ENCODE results near the gene STAT1.
"Not testable (repeated sequence)": the region's sequence is repeated elsewhere in the genome, so short reads cannot be mapped to it uniquely, and the experiment has no call there.

Gene STAT1

GRCh38 chr2:190997526-190998113 lies 16.4 kb downstream of the STAT1 start:
- Histone ChIP-seq H3K27ac (ENCODE audit: insufficient read depth, low read depth, low read length, poor library complexity, severe bottlenecking) (no peak overlapping the region), H3K27me3 (ENCODE audit: control insufficient read depth, insufficient read depth, low read length, poor library complexity, severe bottlenecking) (no peaks in the 10 kb centered on the region), H3K4me1 (ENCODE audit: control insufficient read depth, insufficient read depth, low read length) (no peaks in the 10 kb centered on the region), H3K36me3 (ENCODE audit: control insufficient read depth, insufficient read depth, low read length) (peaks cover 36% of the 10 kb centered on the region), H3K9me3 (ENCODE audit: control insufficient read depth, low read length) (no peaks in the 10 kb centered on the region), H3K4me3 (ENCODE audit: insufficient read depth, low read depth, low read length) (no peak overlapping the region)
- 91 to 92% methylated on average over 8 of the region's 8 CpGs for WGBS, 2 experiments

- H3K4me1 ChIP-seq (ENCODE audit: control insufficient read depth, insufficient read depth, low read length): no peaks in the 10 kb centered on the region
- H3K9me3 ChIP-seq (ENCODE audit: control insufficient read depth, low read length): no peaks in the 10 kb centered on the region
- no peak overlapping the region for H3K27ac ChIP-seq (ENCODE audit: insufficient read depth, low read depth, low read length, poor library complexity, severe bottlenecking)
- H3K27me3 ChIP-seq (ENCODE audit: control insufficient read depth, insufficient read depth, low read length, poor library complexity, severe bottlenecking): no peaks in the 10 kb centered on the region
- H3K4me3 ChIP-seq (ENCODE audit: insufficient read depth, low read depth, low read length): no peak overlapping the region
- WGBS, 2 experiments: 92 to 95% methylated on average over 5 of the region's 5 CpGs
- peaks cover 38% of the 10 kb centered on the region for H3K36me3 ChIP-seq (ENCODE audit: control insufficient read depth, insufficient read depth, low read length)
Measured at GRCh38 chr2:190996947-190997346, 17.0 kb downstream of the STAT1 start.

- no peak overlapping the region for H3K27ac ChIP-seq (ENCODE audit: insufficient read depth, low read depth, low read length, poor library complexity, severe bottlenecking)
- no peaks in the 10 kb centered on the region for H3K4me1 ChIP-seq (ENCODE audit: control insufficient read depth, insufficient read depth, low read length)
- no peaks in the 10 kb centered on the region for H3K9me3 ChIP-seq (ENCODE audit: control insufficient read depth, low read length)
- H3K27me3 ChIP-seq (ENCODE audit: control insufficient read depth, insufficient read depth, low read length, poor library complexity, severe bottlenecking): no peaks in the 10 kb centered on the region
- H3K4me3 ChIP-seq (ENCODE audit: insufficient read depth, low read depth, low read length): no peak overlapping the region
- WGBS, 2 experiments: 88 to 93% methylated on average over 5 of the region's 5 CpGs
- H3K36me3 ChIP-seq (ENCODE audit: control insufficient read depth, insufficient read depth, low read length): peaks cover 38% of the 10 kb centered on the region
Measured at GRCh38 chr2:190996338-190996946, 17.5 kb downstream of the STAT1 start.

- not testable (repeated sequence) for H3K4me1 ChIP-seq (ENCODE audit: control insufficient read depth, insufficient read depth, low read length); H3K9me3 ChIP-seq (ENCODE audit: control insufficient read depth, low read length); H3K27ac ChIP-seq (ENCODE audit: insufficient read depth, low read depth, low read length, poor library complexity, severe bottlenecking); H3K4me3 ChIP-seq (ENCODE audit: insufficient read depth, low read depth, low read length); H3K27me3 ChIP-seq (ENCODE audit: control insufficient read depth, insufficient read depth, low read length, poor library complexity, severe bottlenecking)
- 89 to 97% methylated on average over 3 of the region's 3 CpGs for WGBS, 2 experiments
- H3K36me3 ChIP-seq (ENCODE audit: control insufficient read depth, insufficient read depth, low read length): peaks cover 36% of the 10 kb centered on the region
Measured at GRCh38 chr2:190995315-190995714, 18.7 kb downstream of the STAT1 start.

GRCh38 chr2:190994148-190994547 lies 19.8 kb downstream of the STAT1 start:
- H3K4me1 ChIP-seq (ENCODE audit: control insufficient read depth, insufficient read depth, low read length): no peaks in the 10 kb centered on the region
- peaks cover 29% of the 10 kb centered on the region for H3K36me3 ChIP-seq (ENCODE audit: control insufficient read depth, insufficient read depth, low read length)
- no peak overlapping the region for H3K4me3 ChIP-seq (ENCODE audit: insufficient read depth, low read depth, low read length)
- H3K9me3 ChIP-seq (ENCODE audit: control insufficient read depth, low read length): no peaks in the 10 kb centered on the region
- no peaks in the 10 kb centered on the region for H3K27me3 ChIP-seq (ENCODE audit: control insufficient read depth, insufficient read depth, low read length, poor library complexity, severe bottlenecking)
- no peak overlapping the region for H3K27ac ChIP-seq (ENCODE audit: insufficient read depth, low read depth, low read length, poor library complexity, severe bottlenecking)
- WGBS, 2 experiments: 94 to 95% methylated on average over 7 of the region's 7 CpGs

GRCh38 chr2:190993292-190993643 lies 20.7 kb downstream of the STAT1 start:
- 94 to 95% methylated on average over 5 to 6 of the region's 6 CpGs for WGBS, 2 experiments
- Histone ChIP-seq H3K4me1 (ENCODE audit: control insufficient read depth, insufficient read depth, low read length) (no peaks in the 10 kb centered on the region), H3K9me3 (ENCODE audit: control insufficient read depth, low read length) (no peaks in the 10 kb centered on the region), H3K36me3 (ENCODE audit: control insufficient read depth, insufficient read depth, low read length) (peaks cover 35% of the 10 kb centered on the region), H3K27ac (ENCODE audit: insufficient read depth, low read depth, low read length, poor library complexity, severe bottlenecking) (no peak overlapping the region), H3K4me3 (ENCODE audit: insufficient read depth, low read depth, low read length) (no peak overlapping the region), H3K27me3 (ENCODE audit: control insufficient read depth, insufficient read depth, low read length, poor library complexity, severe bottlenecking) (no peaks in the 10 kb centered on the region)

- 90 to 95% methylated on average over 6 of the region's 6 CpGs for WGBS, 2 experiments
- H3K36me3 ChIP-seq (ENCODE audit: control insufficient read depth, insufficient read depth, low read length): peaks cover 25% of the 10 kb centered on the region
- H3K27me3 ChIP-seq (ENCODE audit: control insufficient read depth, insufficient read depth, low read length, poor library complexity, severe bottlenecking): no peaks in the 10 kb centered on the region
- H3K9me3 ChIP-seq (ENCODE audit: control insufficient read depth, low read length): no peaks in the 10 kb centered on the region
- H3K4me1 ChIP-seq (ENCODE audit: control insufficient read depth, insufficient read depth, low read length): no peaks in the 10 kb centered on the region
- H3K4me3 ChIP-seq (ENCODE audit: insufficient read depth, low read depth, low read length): no peak overlapping the region
- H3K27ac ChIP-seq (ENCODE audit: insufficient read depth, low read depth, low read length, poor library complexity, severe bottlenecking): no peak overlapping the region
Measured at GRCh38 chr2:190990132-190990531, 23.8 kb downstream of the STAT1 start.

- Histone ChIP-seq H3K9me3 (ENCODE audit: control insufficient read depth, low read length) (no peaks in the 10 kb centered on the region), H3K36me3 (ENCODE audit: control insufficient read depth, insufficient read depth, low read length) (peaks cover 30% of the 10 kb centered on the region), H3K27ac (ENCODE audit: insufficient read depth, low read depth, low read length, poor library complexity, severe bottlenecking) (no peak overlapping the region), H3K27me3 (ENCODE audit: control insufficient read depth, insufficient read depth, low read length, poor library complexity, severe bottlenecking) (no peaks in the 10 kb centered on the region), H3K4me1 (ENCODE audit: control insufficient read depth, insufficient read depth, low read length) (no peaks in the 10 kb centered on the region), H3K4me3 (ENCODE audit: insufficient read depth, low read depth, low read length) (no peak overlapping the region)
- WGBS, 2 experiments: 92 to 100% methylated on average over 3 of the region's 3 CpGs
Measured at GRCh38 chr2:190988910-190989309, 25.1 kb downstream of the STAT1 start.

GRCh38 chr2:190987938-190988337 lies 26.0 kb downstream of the STAT1 start:
- no peaks in the 10 kb centered on the region for H3K4me1 ChIP-seq (ENCODE audit: control insufficient read depth, insufficient read depth, low read length)
- peaks cover 33% of the 10 kb centered on the region for H3K36me3 ChIP-seq (ENCODE audit: control insufficient read depth, insufficient read depth, low read length)
- no peaks in the 10 kb centered on the region for H3K9me3 ChIP-seq (ENCODE audit: control insufficient read depth, low read length)
- 95 to 96% methylated on average over 5 of the region's 5 CpGs for WGBS, 2 experiments
- H3K4me3 ChIP-seq (ENCODE audit: insufficient read depth, low read depth, low read length): no peak overlapping the region
- no peak overlapping the region for H3K27ac ChIP-seq (ENCODE audit: insufficient read depth, low read depth, low read length, poor library complexity, severe bottlenecking)
- H3K27me3 ChIP-seq (ENCODE audit: control insufficient read depth, insufficient read depth, low read length, poor library complexity, severe bottlenecking): no peaks in the 10 kb centered on the region

- peaks cover 32% of the 10 kb centered on the region for H3K36me3 ChIP-seq (ENCODE audit: control insufficient read depth, insufficient read depth, low read length)
- no peaks in the 10 kb centered on the region for H3K4me1 ChIP-seq (ENCODE audit: control insufficient read depth, insufficient read depth, low read length)
- no peak overlapping the region for H3K27ac ChIP-seq (ENCODE audit: insufficient read depth, low read depth, low read length, poor library complexity, severe bottlenecking)
- 94 to 100% methylated on average over 1 of the region's 1 CpG for WGBS, 2 experiments
- H3K4me3 ChIP-seq (ENCODE audit: insufficient read depth, low read depth, low read length): no peak overlapping the region
- H3K9me3 ChIP-seq (ENCODE audit: control insufficient read depth, low read length): no peaks in the 10 kb centered on the region
- no peaks in the 10 kb centered on the region for H3K27me3 ChIP-seq (ENCODE audit: control insufficient read depth, insufficient read depth, low read length, poor library complexity, severe bottlenecking)
Measured at GRCh38 chr2:190987116-190987515, 26.9 kb downstream of the STAT1 start.
